A549 (cell line): ENCODE data around the gene PPM1G. TPM values are rescaled to one million over a fixed set of nuclear protein-coding genes. Genes with fewer than 3 reads are reported as not detected.
A peak's percentile ranks its signal among the peaks of the same experiment; 100 is the strongest.

Experiments used
- ATAC-seq, 2 experiments: fragments of 200-7000 bp in 1 of 2; fragments of >200 bp in 1 of 2; cut with Nextera tagmentation in 1 of 2; cut with Tn5 transposase in 1 of 2; 3 replicates each; pipeline versions ENCODE4 v1.8.0 to v1.9.1; 2018 to 2020; ENCODE audit warnings: mild to moderate bottlenecking in 1 of 2, moderate library complexity in 1 of 2
- CTCF ChIA-PET: fragments of 300-600 bp; sonication (Branson Sonifier 250); formaldehyde crosslinking; extraction: SDS; loops from one replicate; lab custom pipeline; 2021; ENCODE audit warnings: antibody characterized with exemption, inconsistent platforms; lab: Yijun Ruan, JAX
- POLR2A ChIA-PET: fragments of 350-600 bp; formaldehyde crosslinking; extraction: SDS; loops from one replicate; lab custom pipeline; 2021; ENCODE audit warnings: antibody characterized with exemption, inconsistent platforms; lab: Yijun Ruan, JAX
- DNase-seq, 2 experiments: peaks; one replicate each; pipeline versions ENCODE4 v3.0.0 to v3.0.0-alpha.2; 2011 to 2016; ENCODE audit warnings: low read depth in 1 of 2, low spot score in 1 of 2
- FAIRE-seq: peaks from 2 replicates; lab custom pipeline; 2011; peaks lifted over from hg19 to GRCh38; lab: Jason Lieb, UNC
- H3K27ac ChIP-seq, 2 experiments: fragments of >200 bp; sonication (Bioruptor Twin); formaldehyde crosslinking; 3 replicates each; pipeline ENCODE4 v1.5.1; 2016 to 2017
- H3K4me1 ChIP-seq: fragments of >200 bp; sonication (Bioruptor Twin); formaldehyde crosslinking; 3 replicates; pipeline ENCODE4 v1.6.1; 2016
- H3K4me2 ChIP-seq: fragments of >200 bp; sonication (Bioruptor Twin); formaldehyde crosslinking; 3 replicates; pipeline ENCODE4 v1.6.1; 2016
- H3K4me3 ChIP-seq: fragments of >200 bp; sonication (Bioruptor Twin); formaldehyde crosslinking; 3 replicates; pipeline ENCODE4 v1.5.1; 2016
- H3K9me3 ChIP-seq: fragments of >200 bp; sonication (Bioruptor Twin); formaldehyde crosslinking; 3 replicates; pipeline ENCODE4 v1.6.1; 2016
- CBX2 ChIP-seq: fragments of 200-600 bp; sonication (generic); IDR thresholded peaks from 2 replicates; pipeline ENCODE4 v1.6.1; 2016; ENCODE audit warnings: low read depth, mild to moderate bottlenecking, borderline replicate concordance
- CEBPB ChIP-seq, 2 experiments: fragments of >200 bp in 1 of 2; sonication (Bioruptor Twin) in 1 of 2; formaldehyde crosslinking in 1 of 2; IDR thresholded peaks; 2 replicates each; pipeline ENCODE4 v1.6.1; 2012 to 2016
- GATA3 ChIP-seq: IDR thresholded peaks from 2 replicates; pipeline ENCODE4 v1.6.1; 2012; ENCODE audit warnings: borderline replicate concordance
- HOXA7 ChIP-seq: fragments of 250-450 bp; sonication (Bioruptor Pico); IDR thresholded peaks from 2 replicates; pipeline ENCODE4 v1.5.0; 2020; ENCODE audit warnings: mild to moderate bottlenecking, moderate library complexity
- JUNB ChIP-seq: fragments of >200 bp; sonication (Bioruptor Twin); formaldehyde crosslinking; IDR thresholded peaks from 2 replicates; pipeline ENCODE4 v1.6.1; 2016
- MAFK ChIP-seq: fragments of 450-650 bp; IDR thresholded peaks from 2 replicates; pipeline ENCODE4 v1.6.1; 2014; ENCODE audit not compliant: partially characterized antibody
- MYC ChIP-seq: IDR thresholded peaks from 2 replicates; pipeline ENCODE4 v1.6.1; 2012; ENCODE audit warnings: mild to moderate bottlenecking, inconsistent platforms, low read length, improper control_type of control experiment, borderline replicate concordance
- NPAS2 ChIP-seq: fragments of 250-450 bp; sonication (Bioruptor Pico); IDR thresholded peaks from 2 replicates; pipeline ENCODE4 v1.8.0; 2022; ENCODE audit warnings: mild to moderate bottlenecking, moderate library complexity, borderline replicate concordance
- NR3C1 ChIP-seq: fragments of >200 bp; sonication (Bioruptor Twin); formaldehyde crosslinking; IDR thresholded peaks from 3 replicates; pipeline ENCODE4 v1.6.1; 2017
- RCOR1 ChIP-seq: fragments of 150-350 bp; IDR thresholded peaks from 2 replicates; pipeline ENCODE4 v1.6.1; 2014; ENCODE audit warnings: antibody characterized with exemption, low read length, low read depth
- SREBF2 ChIP-seq: fragments of 450-650 bp; IDR thresholded peaks from 2 replicates; pipeline ENCODE4 v1.6.1; 2014; ENCODE audit warnings: mild to moderate bottlenecking, moderate library complexity
- TFCP2L1 ChIP-seq: fragments of 250-450 bp; sonication (Bioruptor Pico); IDR thresholded peaks from 2 replicates; pipeline ENCODE4 v1.5.0; 2021; ENCODE audit warnings: mild to moderate bottlenecking
- TP53 ChIP-seq: fragments of 250-450 bp; sonication (Bioruptor Pico); IDR thresholded peaks from 2 replicates; pipeline ENCODE4 v1.5.0; 2021; ENCODE audit warnings: mild to moderate bottlenecking, moderate library complexity
- ZNF302 ChIP-seq: fragments of 250-450 bp; sonication (Bioruptor Pico); IDR thresholded peaks from 2 replicates; pipeline ENCODE4 v1.9.0; 2021; ENCODE audit warnings: inconsistent platforms, mild to moderate bottlenecking, moderate library complexity
- ZSCAN20 ChIP-seq: fragments of 250-450 bp; sonication (Bioruptor Pico); IDR thresholded peaks from 2 replicates; pipeline ENCODE4 v1.8.0; 2022; ENCODE audit warnings: mild to moderate bottlenecking, moderate library complexity
- WGBS: methylation state at CpG from one replicate; pipeline ENCODE4 v1.1.6; 2017; ENCODE audit errors: missing lambda C conversion rate; 5-methylcytosine and 5-hydroxymethylcytosine counted together
- polyA plus RNA-seq, 4 experiments: library from polyadenylated mRNA; depleted of rRNA in 3 of 4; stranded (reverse); fragments of >200 nt; fragmentation: RNase III in 1 of 4; extraction: RNeasy Plus Mini Kit Qiagen cat#74134 plus additional on column Dnase treatment in 1 of 4; gene quantifications; 2 replicates in 3 of 4; 3 replicates in 1 of 4; pipeline ENCODE4 v1.2.3, GENCODE V29; 2011 to 2017
- TF ChIP-seq, protein P1 (sequence below): fragments of 250-450 bp; sonication (Bioruptor Pico); IDR thresholded peaks from 2 replicates; pipeline ENCODE4 v1.5.0; 2021; ENCODE audit warnings: mild to moderate bottlenecking, moderate library complexity, borderline replicate concordance
- TF ChIP-seq, protein P2 (sequence below): fragments of >200 bp; sonication (Bioruptor Twin); formaldehyde crosslinking; IDR thresholded peaks from 3 replicates; pipeline ENCODE4 v1.6.1; 2016
- TF ChIP-seq, protein P3 (sequence below): IDR thresholded peaks from 2 replicates; pipeline ENCODE4 v1.6.1; 2012

Gene PPM1G
- polyA plus RNA-seq, 2 of the 4 experiments (the other 2 are of a cell fraction), result 129 to 230 TPM

DNA sequence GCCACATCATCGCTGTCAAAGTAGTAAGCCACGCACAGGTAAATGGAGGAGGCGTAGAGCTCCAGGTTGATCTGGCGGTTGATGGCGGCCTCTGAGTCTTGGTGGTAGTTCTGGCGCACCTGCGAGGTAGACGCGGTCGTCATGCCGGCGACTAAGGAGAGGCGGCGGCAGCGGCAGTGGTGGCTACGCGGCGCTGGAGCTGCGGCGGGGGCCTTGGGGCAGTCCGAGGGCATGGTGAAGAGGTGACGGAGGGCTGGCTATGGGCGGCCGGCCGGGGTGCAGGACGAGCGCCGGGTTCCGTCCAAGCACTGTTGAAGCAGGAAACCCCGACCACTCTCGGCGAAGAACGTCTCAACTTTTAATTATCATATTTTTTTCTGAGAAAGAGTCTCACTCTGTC lies 16.2 kb downstream of the PPM1G start (continued):
- TF ChIP-seq, protein P1, sequence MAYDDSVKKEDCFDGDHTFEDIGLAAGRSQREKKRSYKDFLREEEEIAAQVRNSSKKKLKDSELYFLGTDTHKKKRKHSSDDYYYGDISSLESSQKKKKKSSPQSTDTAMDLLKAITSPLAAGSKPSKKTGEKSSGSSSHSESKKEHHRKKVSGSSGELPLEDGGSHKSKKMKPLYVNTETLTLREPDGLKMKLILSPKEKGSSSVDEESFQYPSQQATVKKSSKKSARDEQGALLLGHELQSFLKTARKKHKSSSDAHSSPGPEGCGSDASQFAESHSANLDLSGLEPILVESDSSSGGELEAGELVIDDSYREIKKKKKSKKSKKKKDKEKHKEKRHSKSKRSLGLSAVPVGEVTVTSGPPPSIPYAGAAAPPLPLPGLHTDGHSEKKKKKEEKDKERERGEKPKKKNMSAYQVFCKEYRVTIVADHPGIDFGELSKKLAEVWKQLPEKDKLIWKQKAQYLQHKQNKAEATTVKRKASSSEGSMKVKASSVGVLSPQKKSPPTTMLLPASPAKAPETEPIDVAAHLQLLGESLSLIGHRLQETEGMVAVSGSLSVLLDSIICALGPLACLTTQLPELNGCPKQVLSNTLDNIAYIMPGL (CRISPR knock-in tag), result no peak

DNA sequence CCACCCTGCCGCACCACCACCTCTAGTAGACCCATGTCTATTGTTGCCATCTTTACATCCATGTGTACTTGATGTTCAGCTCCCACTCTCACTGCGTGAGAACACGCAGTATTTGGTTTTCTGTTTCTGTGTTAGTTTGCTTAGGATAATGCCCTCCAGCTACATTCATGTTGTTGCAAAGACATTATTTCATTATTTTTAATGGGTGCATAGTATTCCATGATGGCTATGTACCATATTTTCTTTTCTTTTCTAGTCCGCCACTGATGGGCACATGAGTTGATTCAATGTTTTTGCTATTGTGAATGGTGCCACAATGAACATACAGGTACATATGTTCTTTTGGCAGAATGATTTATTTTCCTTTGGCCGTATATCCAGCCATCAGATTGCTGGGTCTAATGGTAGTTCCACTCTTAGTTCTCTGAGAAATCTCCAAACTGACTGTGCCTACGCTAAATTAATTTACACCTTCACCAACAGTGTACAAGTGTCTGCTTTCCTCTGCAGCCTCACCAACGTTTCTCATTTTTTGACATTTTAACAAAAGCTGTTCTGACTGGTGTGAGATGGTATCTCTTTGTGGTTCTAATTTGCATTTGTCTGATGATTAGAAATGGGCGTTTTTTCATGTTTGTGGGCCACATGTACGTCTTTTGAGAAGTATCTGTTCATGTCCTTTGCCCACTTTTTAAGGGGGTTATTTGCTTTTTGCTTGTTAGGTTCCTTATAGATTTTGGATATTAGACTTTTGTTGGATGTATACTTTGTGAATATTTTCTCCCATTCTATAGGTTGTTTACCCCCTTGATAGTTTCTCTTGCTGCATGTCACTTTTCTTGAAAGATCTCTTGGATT lies 18.3 kb downstream of the PPM1G start:
- H3K4me1 ChIP-seq, result no peaks in the 10 kb centered on the region
- ChIA-PET CTCF (interaction anchor here (1.0 kb wide), 1 partner anchor 292 kb away, joined by 5 read pairs; no protein-coding TSS in a partner anchor), POLR2A (no interaction called here)
- WGBS, result 95% methylated on average over 9 of the region's 9 CpGs
- H3K4me3 ChIP-seq, result no peak overlapping the region
- ATAC-seq (no peak), FAIRE-seq (no peak), DNase-seq (no peak)
- H3K9me3 ChIP-seq, result no peaks in the 10 kb centered on the region
- no peak overlapping the region for H3K4me2 ChIP-seq
- H3K27ac ChIP-seq, result no peak overlapping the region
- no peak for TF ChIP-seq TP53 (CRISPR knock-in tag)
- TF ChIP-seq, all 56 proteins: peak for 0

DNA sequence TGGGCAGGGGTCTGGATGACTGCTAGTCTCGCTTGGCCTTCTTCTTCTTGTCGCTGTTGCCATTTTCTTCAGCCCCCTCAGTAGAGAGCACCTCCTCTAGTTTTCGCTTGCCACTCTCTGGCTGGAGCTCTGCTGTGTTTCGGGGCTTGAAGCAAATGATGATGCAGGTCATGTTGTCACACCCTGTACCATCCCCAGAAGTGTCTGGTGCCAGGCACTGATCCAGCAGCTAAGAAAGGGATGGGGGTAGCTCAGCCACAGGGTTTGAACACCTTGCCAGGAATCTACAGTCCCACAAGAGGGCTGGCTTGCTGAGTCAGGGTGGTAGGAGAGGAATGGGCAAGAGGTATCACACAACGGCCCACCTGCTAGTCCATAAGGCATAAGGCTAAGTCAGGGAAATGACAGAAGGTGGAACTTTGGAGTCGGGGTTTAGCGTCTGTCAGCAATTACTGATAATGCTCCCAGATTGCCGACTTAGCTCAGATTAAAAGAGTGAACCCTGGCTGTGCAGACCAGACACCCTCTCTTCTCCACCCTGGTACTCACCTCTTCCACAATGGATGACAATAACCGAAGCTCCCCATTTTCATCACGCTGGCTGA lies 27.7 kb downstream of the PPM1G start:
- ChIA-PET POLR2A (interaction anchor here (0.7 to 3.0 kb wide), 3 partner anchors 12 to 330 kb away, joined by 3 to 26 read pairs (median 4); partner anchors contain the start of genes AGBL5, EIF2B4, NRBP1 and SNX17), CTCF (interaction anchor here (0.7 to 6.9 kb wide), 4 partner anchors 11 to 302 kb away, joined by 3 to 50 read pairs (median 16); partner anchors contain the start of genes EIF2B4 and SNX17)
- H3K9me3 ChIP-seq, result no peaks in the 10 kb centered on the region
- DNase-seq (no peak), FAIRE-seq (no peak), ATAC-seq (no peak)
- 92% methylated on average over 10 of the region's 10 CpGs for WGBS
- peak overlapping the region; percentile 93 for H3K4me2 ChIP-seq
- H3K4me1 ChIP-seq, result peaks cover 24% of the 10 kb centered on the region
- peak overlapping the region in 1 of 2 experiments; percentile 94; a peak in 4 of 6 replicates for H3K27ac ChIP-seq
- no peak overlapping the region; the same call in 2 of the 3 replicates for H3K4me3 ChIP-seq
- no peak for TF ChIP-seq CEBPB (IDR thresholded peaks at IDR 0.05)
- peak; percentile 38 for TF ChIP-seq MAFK

DNA sequence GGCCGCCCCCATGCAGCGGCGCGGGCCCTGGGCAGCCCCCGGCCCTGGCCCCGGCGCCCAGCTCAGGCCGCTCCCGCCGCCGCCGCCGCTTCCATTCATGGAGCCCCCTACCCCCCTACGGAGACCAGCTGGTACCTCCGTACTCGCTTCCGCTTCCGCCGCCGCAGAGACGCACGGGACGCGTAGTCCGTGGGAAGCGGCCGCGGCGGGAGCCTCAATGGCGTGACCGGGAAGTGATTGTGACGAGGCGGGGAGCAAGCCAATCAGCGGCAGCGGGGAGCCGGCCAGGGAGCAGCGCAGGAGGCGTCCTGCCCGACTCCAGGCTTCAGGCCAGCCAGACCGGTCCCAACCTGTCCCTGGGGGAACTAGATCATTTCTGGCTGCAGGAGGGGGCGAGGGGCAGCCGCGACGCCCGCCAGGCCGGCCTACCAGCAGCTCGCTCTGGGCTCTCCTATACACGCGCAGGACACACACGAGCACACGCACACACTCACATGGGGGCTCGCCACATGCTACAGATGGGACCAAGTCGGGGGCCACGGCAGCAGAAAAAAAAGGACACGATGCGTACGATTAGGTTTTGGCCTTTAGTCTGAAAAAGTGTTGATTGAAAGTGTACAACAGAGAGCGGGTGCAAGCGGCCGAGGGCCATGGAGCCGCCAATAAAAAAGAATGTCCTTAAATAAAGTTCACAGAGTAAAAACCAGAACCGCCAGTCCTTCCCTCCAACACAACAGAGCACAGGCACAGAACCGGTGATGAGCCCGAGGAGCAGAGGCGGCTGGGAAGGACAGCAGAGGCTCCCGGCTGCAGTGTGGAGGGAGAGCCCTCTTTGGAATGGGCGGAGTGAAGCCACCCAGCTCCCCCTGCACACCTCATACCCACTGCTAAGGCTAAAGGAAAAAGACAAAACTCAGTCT lies 28.5 kb downstream of the PPM1G start, which contains the start of gene ZNF513:
ZNF513 (minus strand) TSS at position 109 of the 920 bp plus-strand sequence. CDS start 208 bp downstream, outside the sequence.
- CTCF ChIA-PET, result interaction anchor here (1.0 to 6.9 kb wide), 6 partner anchors 10 to 302 kb away, joined by 3 to 50 read pairs (median 5); partner anchors contain the start of genes EIF2B4 and SNX17
- TF ChIP-seq CBX2 (no peak), TP53 (CRISPR knock-in tag) (peak; percentile 81), ZNF302 (no peak), JUNB (no peak), MYC (no peak; the same call in 1 of the 2 replicates), NR3C1 (no peak), TFCP2L1 (CRISPR knock-in tag) (peak; percentile 63; the same call in 1 of the 2 replicates), GATA3 (peak; percentile 76), ZSCAN20 (CRISPR knock-in tag) (no peak), HOXA7 (peak; percentile 76; the same call in 1 of the 2 replicates), RCOR1 (no peak), NPAS2 (CRISPR knock-in tag) (no peak), SREBF2 (peak; percentile 9; the same call in 1 of the 2 replicates)
- TF ChIP-seq, protein P2, sequence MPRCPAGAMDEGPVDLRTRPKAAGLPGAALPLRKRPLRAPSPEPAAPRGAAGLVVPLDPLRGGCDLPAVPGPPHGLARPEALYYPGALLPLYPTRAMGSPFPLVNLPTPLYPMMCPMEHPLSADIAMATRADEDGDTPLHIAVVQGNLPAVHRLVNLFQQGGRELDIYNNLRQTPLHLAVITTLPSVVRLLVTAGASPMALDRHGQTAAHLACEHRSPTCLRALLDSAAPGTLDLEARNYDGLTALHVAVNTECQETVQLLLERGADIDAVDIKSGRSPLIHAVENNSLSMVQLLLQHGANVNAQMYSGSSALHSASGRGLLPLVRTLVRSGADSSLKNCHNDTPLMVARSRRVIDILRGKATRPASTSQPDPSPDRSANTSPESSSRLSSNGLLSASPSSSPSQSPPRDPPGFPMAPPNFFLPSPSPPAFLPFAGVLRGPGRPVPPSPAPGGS, result peak; percentile 56; the same call in 2 of the 3 replicates
- TF ChIP-seq, protein P3, sequence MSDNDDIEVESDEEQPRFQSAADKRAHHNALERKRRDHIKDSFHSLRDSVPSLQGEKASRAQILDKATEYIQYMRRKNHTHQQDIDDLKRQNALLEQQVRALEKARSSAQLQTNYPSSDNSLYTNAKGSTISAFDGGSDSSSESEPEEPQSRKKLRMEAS, result peak; percentile 87

More for the DNA sequence above, 28.5 kb downstream of the PPM1G start, which contains the start of gene ZNF513:
- Histone ChIP-seq H3K27ac (peak within 1 kb of the TSS; percentile 92 to 94), H3K4me1 (peaks cover 24% of the 10 kb centered on the region), H3K4me3 (peak within 1 kb of the TSS; percentile 72), H3K4me2 (peak within 1 kb of the TSS; percentile 93), H3K9me3 (no peaks in the 10 kb centered on the region)
- ATAC-seq (peak; percentile 81 to 88), DNase-seq (peak; percentile 94), FAIRE-seq (no peak)
- 56% methylated on average over 30 of the region's 67 CpGs for WGBS
- POLR2A ChIA-PET, result interaction anchor here (0.7 to 3.0 kb wide), 6 partner anchors 11 to 330 kb away, joined by 3 to 26 read pairs (median 6); partner anchors contain the start of genes AGBL5, ATRAID, EIF2B4 and GTF3C2
